Stimulated activated CD4-positive, alpha-beta T cell treated with anti-CD3 and anti-CD28 coated beads, Interleukin-4, amount 100 ng/mL, for 48 hours (primary cell): Measurements from ENCODE around the gene CD248.
"Not testable (repeated sequence)": the region's sequence is repeated elsewhere in the genome, so short reads cannot be mapped to it uniquely, and the experiment has no call there.

ENCODE experiments used
- DNase-seq, 2 donors: peaks; one replicate each; pipeline ENCODE4 v3.0.0-alpha.2; 2020; ENCODE audit warnings: low read depth in 2 of 2

The CD248 gene

GRCh38 chr11:66328302-66329144 is 11.7 kb upstream of the CD248 start:
- peak; percentile 78 for DNase-seq

DNA sequence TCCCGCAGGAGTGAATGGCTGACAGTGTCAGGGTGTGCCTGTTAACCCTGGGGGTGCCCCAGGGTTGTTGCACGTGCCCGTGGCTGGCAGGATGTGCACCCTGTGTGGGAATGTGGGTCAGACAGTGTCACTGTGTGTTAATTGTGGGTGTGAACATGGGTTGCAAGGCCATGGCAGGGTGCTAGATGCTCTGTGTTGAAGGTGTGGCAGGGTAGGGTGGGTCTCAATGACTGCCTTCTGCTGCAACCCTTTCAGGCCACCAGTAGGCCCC is 11.1 kb upstream of the CD248 start:
- DNase-seq, result no peak

GRCh38 chr11:66327171-66328030 is 10.6 kb upstream of the CD248 start:
- no peak for DNase-seq

GRCh38 chr11:66326261-66327111 is 9.6 kb upstream of the CD248 start:
- no peak for DNase-seq

DNA sequence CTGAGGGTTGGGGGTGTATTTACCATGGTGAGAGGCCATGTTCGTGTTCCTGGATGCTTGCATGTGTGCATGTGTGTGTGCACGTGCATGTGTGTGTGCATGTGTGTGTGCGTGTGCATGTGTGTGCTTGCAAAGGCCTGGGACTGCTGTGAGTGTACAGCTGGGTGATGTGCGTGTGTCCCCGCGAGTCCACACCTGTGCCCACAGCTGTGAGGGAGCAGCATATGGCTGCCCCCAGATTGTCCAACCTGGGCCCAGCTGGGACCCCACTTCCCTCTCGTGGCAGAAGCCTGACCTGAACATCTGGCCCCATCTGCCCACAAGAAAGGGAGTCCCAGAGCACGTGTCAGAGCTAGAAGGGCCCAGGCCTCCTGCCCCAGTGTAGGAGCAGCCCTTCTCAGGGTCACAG is 8.4 kb upstream of the CD248 start:
- no peak for DNase-seq

GRCh38 chr11:66324664-66325063 is 7.8 kb upstream of the CD248 start:
- no peak for DNase-seq

DNA sequence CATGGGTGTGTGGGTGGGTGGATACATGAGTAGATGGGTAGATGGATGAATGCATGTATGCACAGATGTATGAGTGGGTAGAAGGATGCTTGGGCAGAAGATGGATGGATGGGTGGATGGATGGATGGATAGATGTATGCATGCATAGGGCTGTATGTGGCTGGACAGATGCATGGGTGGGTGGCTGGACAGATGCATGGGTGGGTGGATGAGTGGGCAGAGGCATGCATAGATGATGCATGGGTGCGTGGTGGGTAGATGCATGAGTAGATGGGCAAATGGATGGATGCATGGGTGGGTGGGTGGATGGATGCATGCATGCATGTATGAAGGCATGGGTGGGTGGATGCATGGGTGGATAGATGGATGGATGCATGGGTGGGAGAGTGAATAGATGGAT is 6.8 kb upstream of the CD248 start:
- no peak for DNase-seq

- no peak for DNase-seq
Observed at GRCh38 chr11:66322732-66323427, 6.0 kb upstream of the CD248 start.

DNA sequence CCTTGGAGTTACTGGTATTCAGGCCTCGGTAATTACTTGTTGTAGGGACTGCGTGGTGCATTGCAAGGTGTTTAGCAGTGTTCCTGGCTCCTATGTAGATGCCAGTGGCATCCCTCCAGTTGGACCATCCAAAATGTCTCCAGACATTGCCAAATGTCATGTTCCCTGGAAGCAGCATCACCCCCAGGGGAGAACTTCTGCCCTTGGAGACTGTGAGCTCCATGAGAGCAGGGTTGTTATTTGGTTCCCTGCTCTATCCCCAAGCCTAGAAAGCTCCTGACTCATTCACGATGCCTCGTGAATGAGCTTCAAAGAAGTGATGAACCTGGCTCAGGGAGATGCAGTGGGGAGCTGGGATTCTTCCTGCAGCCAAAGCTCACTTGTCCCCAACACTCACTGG is 4.8 kb upstream of the CD248 start:
- no peak for DNase-seq

GRCh38 chr11:66320748-66321147 is 3.9 kb upstream of the CD248 start:
- not testable (repeated sequence) for DNase-seq

DNA sequence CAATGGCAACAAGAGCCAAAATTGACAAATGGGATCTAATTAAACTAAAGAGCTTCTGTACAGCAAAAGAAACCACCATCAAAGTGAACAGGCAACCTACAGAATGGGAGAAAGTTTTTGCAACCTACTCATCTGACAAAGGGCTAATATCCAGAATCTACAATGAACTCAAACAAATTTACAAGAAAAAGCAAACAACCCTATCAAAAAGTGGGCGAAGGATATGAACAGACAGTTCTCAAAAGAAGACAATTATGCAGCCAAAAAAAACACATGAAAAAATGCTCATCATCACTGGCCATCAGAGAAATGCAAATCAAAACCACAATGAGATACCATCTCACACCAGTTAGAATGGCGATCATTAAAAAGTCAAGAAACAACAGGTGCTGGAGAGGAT is 3.4 kb upstream of the CD248 start:
- not testable (repeated sequence) for DNase-seq

DNA sequence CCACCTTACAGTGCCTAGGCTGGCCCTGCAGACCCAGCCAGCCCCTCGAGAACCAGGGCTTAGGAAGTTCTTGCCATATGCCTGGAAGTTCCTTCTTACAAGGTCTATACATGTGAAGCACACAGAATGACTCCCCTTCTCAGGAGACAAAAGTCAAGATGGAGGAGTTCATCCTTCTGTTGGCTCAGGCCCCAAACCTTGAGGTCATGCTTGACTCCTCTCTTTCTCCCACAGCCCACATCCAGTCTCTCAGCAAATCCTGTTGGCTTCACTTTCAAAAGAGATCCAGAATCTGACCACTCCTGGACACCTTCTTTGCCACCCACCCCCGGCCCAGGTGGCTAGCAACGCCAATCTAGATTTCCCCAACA is 1.7 kb upstream of the CD248 start:
- no peak for DNase-seq

- DNase-seq, result no peak
Observed at GRCh38 chr11:66317723-66318599, 1.1 kb upstream of the CD248 start.

- no peak for DNase-seq
Observed at GRCh38 chr11:66317322-66317722, 478 bp upstream of the CD248 start.

DNA sequence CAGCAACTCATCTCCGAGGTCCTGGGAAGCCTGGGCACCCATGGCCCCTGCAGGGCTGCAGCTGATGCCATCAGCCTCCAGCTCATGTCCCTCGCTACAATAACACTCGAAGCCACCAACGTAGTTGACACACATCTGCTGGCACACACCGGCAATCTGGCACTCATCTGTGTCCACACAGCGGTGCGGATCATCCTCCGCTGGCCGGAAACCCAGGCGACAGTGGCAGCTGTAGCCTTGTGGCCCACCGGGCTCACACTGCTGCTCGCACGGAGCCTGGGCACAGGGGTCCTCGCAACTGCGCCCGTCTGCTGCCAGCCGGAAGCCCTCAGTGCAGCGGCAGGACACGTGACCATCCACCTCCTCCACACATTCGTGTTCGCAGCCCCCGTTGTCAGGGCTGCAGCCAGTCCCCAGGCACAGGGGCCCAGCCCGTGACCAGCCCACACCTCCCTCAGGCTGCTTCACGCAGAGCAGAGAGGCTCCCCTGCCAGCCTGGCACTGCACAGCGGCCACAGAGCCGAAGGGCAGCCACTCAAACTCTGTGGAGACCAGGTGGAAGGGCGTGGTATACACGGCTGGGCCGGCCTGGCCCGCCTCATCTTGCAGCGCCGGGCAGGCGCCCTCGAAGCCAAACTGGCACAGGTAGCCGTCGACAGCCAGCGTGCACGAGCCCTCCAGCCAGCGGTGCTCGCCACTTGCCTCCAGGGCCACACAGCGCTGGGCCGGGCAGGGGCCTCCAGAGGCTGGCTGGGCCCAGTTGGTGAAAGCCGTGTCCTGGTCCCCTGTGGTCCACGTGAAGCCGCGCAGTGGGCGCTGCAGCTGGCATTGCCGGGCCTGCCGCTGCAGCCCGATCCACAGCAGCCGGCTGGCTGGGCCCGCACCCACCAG is 678 bp downstream of the CD248 start:
- DNase-seq, result no peak

GRCh38 chr11:66315498-66315885 is 1.4 kb downstream of the CD248 start:
- DNase-seq, result no peak

GRCh38 chr11:66314561-66315497 is 2.0 kb downstream of the CD248 start:
- DNase-seq, result no peak

GRCh38 chr11:66314186-66314501 is 2.7 kb downstream of the CD248 start:
- no peak for DNase-seq
